HL-60/S4 (cell line): ENCODE measurements around the gene KNDC1.

Experiments used
- in situ Hi-C: fragments of 300-500 bp; cut with MboI; formaldehyde crosslinking; loops from 2 replicates; pipeline ENCODE4 v1.14.3; 2022; ENCODE audit warnings: low sequenced_read_pairs

The KNDC1 gene

GRCh38 chr10:133177380-133178157, 17.6 kb downstream of the KNDC1 start:
- in situ Hi-C loops: no loop called here

GRCh38 chr10:133178357-133179127, 18.5 kb downstream of the KNDC1 start:
- in situ Hi-C loops: no loop called here

DNA sequence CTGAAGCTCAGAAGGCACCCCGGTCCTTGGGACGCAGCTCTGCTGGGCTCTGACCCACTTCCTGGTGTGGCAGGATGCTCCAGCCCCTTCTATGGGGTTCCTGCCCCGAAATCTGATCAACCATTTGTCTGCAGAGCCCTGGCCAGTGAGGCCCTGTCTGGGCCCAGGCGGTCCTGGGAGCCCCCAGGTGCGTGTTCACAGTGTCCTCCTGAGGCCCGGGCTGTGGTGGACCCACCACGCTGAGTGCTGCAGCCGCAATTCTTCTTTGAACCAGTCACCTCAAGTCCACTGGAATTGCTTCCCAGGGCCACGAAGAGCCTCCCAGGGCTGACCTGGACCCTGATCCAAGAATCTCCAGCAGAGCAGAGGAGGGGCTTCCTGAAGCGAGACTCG, 19.1 kb downstream of the KNDC1 start:
- in situ Hi-C loops: no loop called here

- in situ Hi-C loops: no loop called here
Measured at GRCh38 chr10:133179651-133180050, 19.6 kb downstream of the KNDC1 start.

GRCh38 chr10:133180192-133180964, 20.4 kb downstream of the KNDC1 start:
- in situ Hi-C loops: no loop called here

GRCh38 chr10:133180965-133181639, 21.1 kb downstream of the KNDC1 start:
- in situ Hi-C loops: no loop called here

DNA sequence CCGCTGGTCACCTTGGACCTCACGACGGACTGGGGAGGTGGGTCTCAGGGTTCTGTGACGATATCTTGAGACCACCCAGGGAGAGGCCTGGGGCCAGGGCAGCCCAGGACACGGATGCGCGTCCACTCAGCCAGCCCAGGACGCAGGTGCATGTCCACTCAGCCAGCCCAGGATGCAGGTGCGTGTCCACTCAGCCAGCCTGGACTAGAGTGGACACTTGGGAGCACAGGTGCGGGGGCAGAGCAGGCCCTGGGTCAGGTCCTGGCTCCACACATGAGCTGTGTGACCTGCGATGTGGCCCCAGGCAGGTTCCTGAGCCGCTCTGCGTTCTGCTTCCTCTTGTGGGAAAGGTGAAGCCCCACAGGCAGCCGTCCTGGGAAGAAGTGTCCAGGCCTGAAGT, 22.2 kb downstream of the KNDC1 start:
- in situ Hi-C loops: no loop called here

DNA sequence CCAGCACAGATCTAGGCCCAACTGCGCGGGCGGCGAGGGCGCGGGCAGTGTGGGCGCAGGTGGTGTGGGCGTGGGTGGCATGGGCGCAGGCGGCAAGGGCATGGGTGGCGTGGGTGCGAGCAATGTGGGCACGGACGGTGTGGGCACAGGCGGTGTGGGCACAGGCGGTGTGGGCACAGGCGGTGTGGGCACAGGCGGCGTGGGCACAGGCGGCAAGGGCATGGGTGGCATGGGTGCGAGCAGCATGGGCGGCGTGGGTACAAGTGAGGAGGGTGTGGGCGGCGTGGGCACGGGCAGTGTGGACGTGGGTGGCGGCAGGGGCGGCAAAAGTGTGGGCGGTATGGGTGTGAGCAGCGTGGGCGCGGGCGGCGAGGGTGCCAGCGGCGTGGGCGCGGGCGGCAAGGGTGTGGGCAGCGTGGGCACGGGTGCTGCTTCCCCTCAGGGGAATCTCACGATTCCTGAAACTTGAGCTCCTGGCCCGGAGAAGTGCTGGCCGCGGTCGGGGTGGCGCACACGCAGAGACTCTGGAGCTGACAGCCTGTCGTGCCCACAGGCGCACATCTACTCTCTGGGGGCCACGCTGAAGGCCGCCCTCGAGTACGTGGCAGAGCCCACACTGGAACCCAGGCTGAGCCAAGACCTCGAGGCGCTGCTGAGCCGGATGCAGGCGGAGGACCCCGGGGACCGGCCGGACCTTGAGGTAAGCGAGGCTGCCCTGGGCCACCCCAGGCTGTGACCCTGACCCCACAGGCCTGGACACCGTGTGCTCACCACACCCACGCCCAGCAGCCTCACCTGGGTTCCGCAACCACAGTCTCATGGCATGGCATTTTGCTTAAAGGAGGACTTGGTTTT, 23.0 kb downstream of the KNDC1 start:
- in situ Hi-C loops: no loop called here

DNA sequence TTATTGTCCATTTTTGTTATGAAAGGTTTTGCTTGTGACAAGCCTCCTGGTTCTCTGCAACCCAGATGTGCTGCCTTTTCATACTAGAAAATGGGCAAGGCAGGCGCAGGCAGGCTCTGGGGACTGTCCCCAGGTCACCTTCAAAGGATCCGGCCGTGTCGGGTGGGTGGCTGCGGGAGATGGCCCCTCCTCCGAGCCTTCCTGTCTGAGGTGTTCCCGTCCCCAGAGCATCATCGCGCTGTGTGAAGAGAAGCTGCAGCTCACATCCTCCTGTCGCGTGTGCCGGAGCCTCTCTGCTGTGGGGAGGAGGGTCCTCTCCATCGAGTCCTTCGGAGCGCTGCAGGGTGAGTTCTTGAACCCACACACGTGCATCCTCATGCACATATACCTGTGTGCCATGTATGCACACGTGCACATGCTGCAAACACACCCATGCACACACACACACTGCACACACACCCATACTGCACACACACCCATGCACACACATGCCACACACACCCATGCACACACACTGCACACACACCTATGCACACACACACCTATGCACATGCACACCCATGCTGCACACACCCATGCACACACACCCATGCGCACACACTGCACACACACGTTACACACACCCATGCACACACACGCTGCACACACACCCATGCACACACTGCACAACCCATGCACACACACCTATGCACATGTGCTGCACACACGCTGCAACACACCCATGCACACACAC, 23.8 kb downstream of the KNDC1 start:
- in situ Hi-C loops: no loop called here

- in situ Hi-C loops: no loop called here
Measured at GRCh38 chr10:133184591-133185244, 24.7 kb downstream of the KNDC1 start.

DNA sequence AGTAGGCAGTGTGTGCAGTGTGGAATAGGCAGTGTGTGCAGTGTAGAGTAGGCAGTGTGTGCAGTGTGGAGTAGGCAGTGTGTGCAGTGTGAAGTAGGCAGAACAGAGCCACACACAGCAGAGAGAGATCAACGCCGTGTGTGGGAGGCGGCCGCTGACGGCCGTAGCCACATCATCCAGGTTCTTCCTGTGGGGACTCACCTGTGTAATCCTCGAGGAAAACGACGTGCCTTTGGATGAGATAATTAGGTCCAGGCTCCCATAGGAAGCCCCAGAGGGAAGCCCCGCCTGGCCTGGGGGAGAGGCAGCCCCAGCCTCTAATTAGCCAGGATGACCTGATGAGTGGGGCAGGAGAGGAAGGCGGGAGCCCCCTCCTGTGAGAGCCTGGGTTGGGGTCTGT, 25.4 kb downstream of the KNDC1 start:
- in situ Hi-C loops: no loop called here

DNA sequence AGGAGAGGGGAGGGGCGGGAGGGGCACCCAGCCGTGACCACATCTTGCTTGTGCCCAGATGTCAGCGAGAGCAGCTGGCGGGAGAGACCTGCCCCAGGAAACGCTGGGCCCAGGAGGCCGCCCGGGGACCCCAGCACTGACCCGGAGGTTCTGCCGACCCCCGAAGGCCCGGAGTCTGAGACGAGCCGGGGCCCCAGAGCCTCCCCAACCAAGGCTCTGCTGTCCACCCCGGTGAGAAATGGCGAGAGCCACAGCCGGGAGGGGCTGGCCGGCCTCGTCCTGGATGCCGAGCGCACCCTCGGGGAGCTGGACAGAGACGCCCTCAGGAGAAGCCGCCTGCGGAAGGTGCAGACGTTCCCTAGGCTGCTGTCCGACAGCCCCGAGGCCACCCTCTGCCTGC, 25.9 kb downstream of the KNDC1 start:
- in situ Hi-C loops: no loop called here

GRCh38 chr10:133186416-133187090, 26.5 kb downstream of the KNDC1 start:
- in situ Hi-C loops: no loop called here

- in situ Hi-C loops: no loop called here
Measured at GRCh38 chr10:133187091-133187905, 27.3 kb downstream of the KNDC1 start.

- in situ Hi-C loops: no loop called here
Measured at GRCh38 chr10:133187906-133188681, 28.1 kb downstream of the KNDC1 start.

DNA sequence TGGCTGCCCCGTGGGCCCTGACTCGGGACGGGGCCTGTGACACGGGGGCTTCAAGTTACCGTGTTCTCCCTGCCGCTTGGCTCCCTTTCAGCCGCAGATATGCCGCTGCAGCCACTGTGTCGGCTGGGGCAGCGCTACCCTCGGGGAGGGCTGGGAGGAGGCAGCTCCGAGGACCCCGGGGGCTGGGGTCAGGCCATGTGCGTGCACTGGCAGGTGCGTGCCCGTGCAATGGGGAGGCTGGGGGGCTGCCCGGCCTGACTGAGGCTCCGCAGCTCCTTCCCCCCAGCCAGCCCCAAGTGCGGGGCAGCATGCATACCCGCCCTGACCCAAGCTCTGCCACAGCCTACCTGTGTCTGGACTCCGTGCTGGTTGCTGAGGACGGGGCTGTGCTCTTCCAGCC, 29.2 kb downstream of the KNDC1 start:
- in situ Hi-C loops: no loop called here

GRCh38 chr10:133189726-133190125, 29.7 kb downstream of the KNDC1 start:
- in situ Hi-C loops: no loop called here
